IMR-90 (cell line): ENCODE results near the gene FBXO41. TPM values are rescaled to one million over a fixed set of nuclear protein-coding genes. Genes with fewer than 3 reads are reported as not detected.

ENCODE experiments used
- ATAC-seq: fragments of 200-7000 bp; cut with Tn5 transposase; 2 replicates; pipeline ENCODE4 v1.9.1; 2020; ENCODE audit warnings: low read depth, mild to moderate bottlenecking, moderate library complexity
- BruUV-seq: library from RNA; stranded (reverse); fragments of 400-500 nt; replicated peaks from 2 replicates; lab custom pipeline; 2021; lab: Mats Ljungman, UMichigan
- CTCF ChIA-PET: fragments of 300-600 bp; formaldehyde crosslinking; extraction: SDS; loops from one replicate; lab custom pipeline; 2021; ENCODE audit warnings: antibody characterized with exemption; lab: Yijun Ruan, JAX
- POLR2A ChIA-PET: fragments of 300-600 bp; sonication (Branson Sonifier 250); formaldehyde crosslinking; loops from one replicate; lab custom pipeline; 2022; ENCODE audit warnings: antibody characterized with exemption; ENCODE audit not compliant: unreplicated experiment; lab: Charles Lee
- DNase-seq: peaks from one replicate; pipeline ENCODE4 v3.0.0; 2013
- H2AFZ ChIP-seq: replicated peaks from 2 replicates; pipeline ENCODE3; 2013; ENCODE audit warnings: low read length, mild to moderate bottlenecking; ENCODE audit not compliant: poor library complexity
- H2AK5ac ChIP-seq: 2 replicates; pipeline ENCODE4 v1.6.1; 2013; ENCODE audit warnings: low read depth, low read length, inconsistent platforms
- H2AK9ac ChIP-seq: replicated peaks from 2 replicates; pipeline ENCODE3; 2013; ENCODE audit warnings: mild to moderate bottlenecking, low read depth, low read length, moderate library complexity; ENCODE audit not compliant: poor library complexity
- H2BK120ac ChIP-seq: 2 replicates; pipeline ENCODE4 v1.6.1; 2013; ENCODE audit warnings: low read depth, low read length, inconsistent platforms
- H2BK15ac ChIP-seq: 3 replicates; pipeline ENCODE4 v1.6.1; 2013; ENCODE audit warnings: low read depth, low read length, inconsistent platforms
- H2BK20ac ChIP-seq: 2 replicates; pipeline ENCODE4 v1.6.1; 2013; ENCODE audit warnings: low read depth, mild to moderate bottlenecking, inconsistent platforms, low read length, moderate library complexity
- H2BK5ac ChIP-seq: 2 replicates; pipeline ENCODE4 v1.6.1; 2013; ENCODE audit warnings: mild to moderate bottlenecking, low read depth, low read length, inconsistent platforms; ENCODE audit not compliant: poor library complexity, severe bottlenecking
- H3K14ac ChIP-seq: replicated peaks from 2 replicates; pipeline ENCODE4 v1.6.1; 2013; ENCODE audit warnings: low read depth, low read length, inconsistent platforms
- H3K18ac ChIP-seq: 2 replicates; pipeline ENCODE4 v1.6.1; 2013; ENCODE audit warnings: low read depth, low read length, control low read depth
- H3K23ac ChIP-seq: 2 replicates; pipeline ENCODE4 v1.6.1; 2013; ENCODE audit warnings: low read depth, low read length, inconsistent platforms
- H3K27ac ChIP-seq: 2 replicates; pipeline ENCODE4 v1.5.1; 2013; ENCODE audit warnings: mild to moderate bottlenecking, control low read depth, low read length; ENCODE audit not compliant: insufficient read depth
- H3K27me3 ChIP-seq: 2 replicates; pipeline ENCODE4 v1.6.1; 2013; ENCODE audit warnings: low read length; ENCODE audit not compliant: control insufficient read depth, insufficient read depth
- H3K36me3 ChIP-seq: 2 replicates; pipeline ENCODE4 v1.6.1; 2013; ENCODE audit warnings: low read length, mixed read lengths; ENCODE audit not compliant: control insufficient read depth, insufficient read depth
- H3K4ac ChIP-seq: 2 replicates; pipeline ENCODE4 v1.6.1; 2013; ENCODE audit warnings: low read depth, low read length, inconsistent platforms
- H3K4me1 ChIP-seq: 2 replicates; pipeline ENCODE4 v1.6.1; 2013; ENCODE audit warnings: low read length, mixed read lengths; ENCODE audit not compliant: control insufficient read depth, insufficient read depth
- H3K4me2 ChIP-seq: 2 replicates; pipeline ENCODE4 v1.6.1; 2013; ENCODE audit warnings: low read depth, mild to moderate bottlenecking, control low read depth, low read length, moderate library complexity
- H3K4me3 ChIP-seq: 2 replicates; pipeline ENCODE4 v1.5.1; 2013; ENCODE audit warnings: low read depth, mild to moderate bottlenecking, control low read depth, low read length, moderate library complexity; ENCODE audit not compliant: insufficient read depth
- H3K56ac ChIP-seq: 2 replicates; pipeline ENCODE4 v1.6.1; 2013; ENCODE audit warnings: low read length, inconsistent platforms; ENCODE audit not compliant: insufficient read depth; ENCODE audit errors: extremely low read depth
- H3K79me1 ChIP-seq, 2 experiments: 2 replicates each; pipeline ENCODE4 v1.6.1; 2013; ENCODE audit warnings: low read length in 2 of 2, inconsistent platforms in 1 of 2, low read depth in 1 of 2
- H3K9ac ChIP-seq: 2 replicates; pipeline ENCODE4 v1.6.1; 2013; ENCODE audit warnings: low read depth, low read length, control low read depth
- H3K9me1 ChIP-seq: 2 replicates; pipeline ENCODE4 v1.6.1; 2013; ENCODE audit warnings: low read length, inconsistent platforms; ENCODE audit not compliant: insufficient read depth
- H3K9me3 ChIP-seq: 2 replicates; pipeline ENCODE4 v1.6.1; 2013; ENCODE audit warnings: low read length; ENCODE audit not compliant: control insufficient read depth, insufficient read depth
- H4K20me1 ChIP-seq: 2 replicates; pipeline ENCODE4 v1.6.1; 2013; ENCODE audit warnings: low read length, inconsistent platforms; ENCODE audit not compliant: insufficient read depth
- H4K5ac ChIP-seq: 2 replicates; pipeline ENCODE4 v1.6.1; 2013; ENCODE audit warnings: mild to moderate bottlenecking, low read depth, low read length, control low read depth
- H4K8ac ChIP-seq, 2 experiments: 2 replicates each; pipeline ENCODE4 v1.6.1; 2013; ENCODE audit warnings: low read depth in 2 of 2, low read length in 2 of 2, control low read depth in 1 of 2, inconsistent platforms in 1 of 2
- H4K91ac ChIP-seq: 2 replicates; pipeline ENCODE4 v1.6.1; 2013; ENCODE audit warnings: low read depth, low read length, inconsistent platforms; ENCODE audit not compliant: insufficient read depth
- BHLHE40 ChIP-seq: fragments of 150-350 bp; IDR thresholded peaks from 2 replicates; pipeline ENCODE4 v1.6.1; 2016; ENCODE audit warnings: mild to moderate bottlenecking, low read depth, low read length
- CEBPB ChIP-seq: IDR thresholded peaks from 2 replicates; pipeline ENCODE4 v1.6.1; 2012; ENCODE audit warnings: low read depth, low read length, improper control_type of control experiment
- CHD1 ChIP-seq: IDR thresholded peaks from 2 replicates; pipeline ENCODE4 v1.6.1; 2012; ENCODE audit warnings: low read depth, low read length, improper control_type of control experiment
- CTCF ChIP-seq: conservative IDR thresholded peaks from 2 replicates; pipeline ENCODE4 v1.5.1; 2012; ENCODE audit warnings: mild to moderate bottlenecking, low read depth, low read length, improper control_type of control experiment
- FOS ChIP-seq: fragments of 150-350 bp; IDR thresholded peaks from 2 replicates; pipeline ENCODE4 v1.6.1; 2016; ENCODE audit warnings: low read depth, low read length
- MAFK ChIP-seq: IDR thresholded peaks from 2 replicates; pipeline ENCODE4 v1.6.1; 2012; ENCODE audit warnings: low read depth, low read length, improper control_type of control experiment
- MAZ ChIP-seq: IDR thresholded peaks from 2 replicates; pipeline ENCODE4 v1.6.1; 2012; ENCODE audit warnings: low read depth, mild to moderate bottlenecking, low read length, improper control_type of control experiment, moderate library complexity, borderline replicate concordance
- MXI1 ChIP-seq: IDR thresholded peaks from 2 replicates; pipeline ENCODE4 v1.6.1; 2012; ENCODE audit warnings: low read depth, mild to moderate bottlenecking, low read length, moderate library complexity, borderline replicate concordance
- NFE2L2 ChIP-seq: fragments of 150-350 bp; IDR thresholded peaks from 2 replicates; pipeline ENCODE4 v1.6.1; 2016; ENCODE audit warnings: low read depth, mild to moderate bottlenecking, low read length
- POLR2A ChIP-seq: IDR thresholded peaks from 2 replicates; pipeline ENCODE4 v1.6.1; 2012; ENCODE audit warnings: mild to moderate bottlenecking, low read depth, low read length
- RAD21 ChIP-seq: IDR thresholded peaks from 2 replicates; pipeline ENCODE4 v1.6.1; 2012; ENCODE audit warnings: low read length, improper control_type of control experiment
- RCOR1 ChIP-seq: IDR thresholded peaks from 2 replicates; pipeline ENCODE4 v1.6.1; 2012; ENCODE audit warnings: mild to moderate bottlenecking, low read length, improper control_type of control experiment; ENCODE audit not compliant: insufficient replicate concordance
- RFX5 ChIP-seq: IDR thresholded peaks from 2 replicates; pipeline ENCODE4 v1.8.0; 2012; ENCODE audit warnings: low read depth, mild to moderate bottlenecking, low read length, moderate library complexity
- SMC3 ChIP-seq: fragments of 150-350 bp; IDR thresholded peaks from 2 replicates; pipeline ENCODE4 v1.6.1; 2016; ENCODE audit warnings: low read depth, mild to moderate bottlenecking, antibody characterized with exemption, low read length, moderate library complexity
- USF2 ChIP-seq: fragments of 150-350 bp; IDR thresholded peaks from 2 replicates; pipeline ENCODE4 v1.6.1; 2017; ENCODE audit warnings: mild to moderate bottlenecking, antibody characterized with exemption, low read length, low read depth
- WGBS, 2 experiments: methylation state at CpG; one replicate each; pipeline versions ENCODE4 v1.1.5 to v1.1.7; 2013; ENCODE audit warnings: missing lambda C conversion rate in 2 of 2; ENCODE audit not compliant: insufficient read length in 1 of 2; ENCODE audit errors: extremely low coverage in 2 of 2; 5-methylcytosine and 5-hydroxymethylcytosine counted together
- dilution Hi-C: fragments of 300-500 bp; cut with HindIII; formaldehyde crosslinking; loops from one replicate; pipeline ENCODE4 v1.14.3; 2018; ENCODE audit warnings: low sequenced_read_pairs; ENCODE audit not compliant: unreplicated experiment
- in situ Hi-C: fragments of 300-500 bp; cut with MboI; formaldehyde crosslinking; loops from 3 replicates; pipeline ENCODE4 v1.14.3; 2019; ENCODE audit warnings: low sequenced_read_pairs, inconsistent platforms, mixed read lengths
- intact Hi-C: fragments of 100-400 bp; cut with micrococcal nuclease; formaldehyde crosslinking; loops from 2 replicates; pipeline ENCODE4 v1.10.0; 2022
- polyA plus RNA-seq, 3 experiments: library from polyadenylated mRNA; depleted of rRNA; stranded (reverse); fragments of >200 nt; gene quantifications; 2 replicates each; pipeline ENCODE4 v1.2.3, GENCODE V29; 2012; ENCODE audit warnings: low replicate concordance in 1 of 3
- total RNA-seq: library from RNA; depleted of rRNA; stranded (reverse); fragments of >200 nt; gene quantifications from 2 replicates; pipeline ENCODE4 v1.2.3, GENCODE V29; 2012
- TF ChIP-seq, protein P1 (sequence below): fragments of 150-350 bp; IDR thresholded peaks from 2 replicates; pipeline ENCODE4 v1.6.1; 2016; ENCODE audit warnings: low read depth, mild to moderate bottlenecking, low read length, moderate library complexity, borderline replicate concordance

Gene FBXO41
- total and polyA plus RNA-seq, 2 of the 4 experiments (the other 2 are of a cell fraction) = 0.54 to 3.7 TPM

- ATAC-seq = no peak
Measured at GRCh38 chr2:73258186-73258912, 25.9 kb downstream of the FBXO41 start.

More at GRCh38 chr2:73258186-73258912, 25.9 kb downstream of the FBXO41 start:
- Histone ChIP-seq H2BK5ac (no peak overlapping the region), H3K4me2 (no peak overlapping the region), H2BK15ac (no peak overlapping the region), H3K4me1 (no peaks in the 10 kb centered on the region), H3K27ac (no peak overlapping the region), H3K4me3 (no peak overlapping the region), H4K5ac (no peak overlapping the region), H3K18ac (no peak overlapping the region), H3K27me3 (no peaks in the 10 kb centered on the region), H3K23ac (no peak overlapping the region), H3K36me3 (peaks cover 18% of the 10 kb centered on the region), H2AK5ac (no peak overlapping the region), H2BK20ac (no peak overlapping the region), H2BK120ac (no peak overlapping the region), H3K4ac (no peak overlapping the region), H4K8ac (no peak overlapping the region), H2AFZ (no peak overlapping the region), H3K56ac (no peak overlapping the region), H3K9me3 (no peaks in the 10 kb centered on the region), H4K20me1 (peaks cover 8% of the 10 kb centered on the region), H3K9ac (no peak overlapping the region), H3K9me1 (peaks cover 7% of the 10 kb centered on the region; the same call in 1 of the 2 replicates), H2AK9ac (no peak overlapping the region), H4K91ac (no peak overlapping the region), H3K79me1 (no peaks in the 10 kb centered on the region; a peak in 1 of 4 replicates), H3K14ac (no peak overlapping the region)
- CTCF ChIA-PET = interaction anchor here (1.1 kb wide), 1 partner anchor 17 kb away, joined by 3 read pairs; no protein-coding TSS in a partner anchor
- no peak for TF ChIP-seq RCOR1
- no peak for TF ChIP-seq CHD1
- TF ChIP-seq FOS = no peak
- TF ChIP-seq CTCF = no peak
- TF ChIP-seq NFE2L2 = no peak
- TF ChIP-seq USF2 = no peak
- no peak for TF ChIP-seq BHLHE40
- TF ChIP-seq, protein P1, sequence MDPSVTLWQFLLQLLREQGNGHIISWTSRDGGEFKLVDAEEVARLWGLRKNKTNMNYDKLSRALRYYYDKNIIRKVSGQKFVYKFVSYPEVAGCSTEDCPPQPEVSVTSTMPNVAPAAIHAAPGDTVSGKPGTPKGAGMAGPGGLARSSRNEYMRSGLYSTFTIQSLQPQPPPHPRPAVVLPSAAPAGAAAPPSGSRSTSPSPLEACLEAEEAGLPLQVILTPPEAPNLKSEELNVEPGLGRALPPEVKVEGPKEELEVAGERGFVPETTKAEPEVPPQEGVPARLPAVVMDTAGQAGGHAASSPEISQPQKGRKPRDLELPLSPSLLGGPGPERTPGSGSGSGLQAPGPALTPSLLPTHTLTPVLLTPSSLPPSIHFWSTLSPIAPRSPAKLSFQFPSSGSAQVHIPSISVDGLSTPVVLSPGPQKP = no peak
- TF ChIP-seq MXI1 = no peak
- TF ChIP-seq POLR2A = no peak
- no peak for TF ChIP-seq MAZ
- TF ChIP-seq CEBPB = no peak
- TF ChIP-seq RAD21 = no peak
- TF ChIP-seq MAFK = no peak
- no peak for TF ChIP-seq RFX5
- no peak for TF ChIP-seq SMC3
- dilution Hi-C loops = no loop called here
- BruUV-seq = no TSS peak
- POLR2A ChIA-PET = no interaction called here
- WGBS, 2 experiments = no CpG with 5 or more reads among the region's 8 CpGs
- intact Hi-C loops = no loop called here
- in situ Hi-C loops = no loop called here
- no peak for DNase-seq
